GM18951 (cell line): Measurements from ENCODE around the gene ACIN1.

ENCODE experiments used
- POLR2A ChIP-seq: IDR thresholded peaks from 4 replicates; pipeline ENCODE4 v1.6.1; 2011; ENCODE audit warnings: mild to moderate bottlenecking; ENCODE audit not compliant: insufficient read length, insufficient read depth; ENCODE audit errors: extremely low read depth
- in situ Hi-C: fragments of 300-500 bp; cut with MboI; formaldehyde crosslinking; loops from one replicate; pipeline ENCODE4 v1.12.0; 2022; ENCODE audit warnings: low sequenced_read_pairs, mixed read lengths, inconsistent platforms; ENCODE audit not compliant: unreplicated experiment

The ACIN1 gene

GRCh38 chr14:23119363-23120327 lies 24.7 kb upstream of the ACIN1 start:
- in situ Hi-C loops: loop anchor here (10.0 kb wide), 1 partner anchor 65 kb away; the partner anchor contains the start of gene SLC7A8

DNA sequence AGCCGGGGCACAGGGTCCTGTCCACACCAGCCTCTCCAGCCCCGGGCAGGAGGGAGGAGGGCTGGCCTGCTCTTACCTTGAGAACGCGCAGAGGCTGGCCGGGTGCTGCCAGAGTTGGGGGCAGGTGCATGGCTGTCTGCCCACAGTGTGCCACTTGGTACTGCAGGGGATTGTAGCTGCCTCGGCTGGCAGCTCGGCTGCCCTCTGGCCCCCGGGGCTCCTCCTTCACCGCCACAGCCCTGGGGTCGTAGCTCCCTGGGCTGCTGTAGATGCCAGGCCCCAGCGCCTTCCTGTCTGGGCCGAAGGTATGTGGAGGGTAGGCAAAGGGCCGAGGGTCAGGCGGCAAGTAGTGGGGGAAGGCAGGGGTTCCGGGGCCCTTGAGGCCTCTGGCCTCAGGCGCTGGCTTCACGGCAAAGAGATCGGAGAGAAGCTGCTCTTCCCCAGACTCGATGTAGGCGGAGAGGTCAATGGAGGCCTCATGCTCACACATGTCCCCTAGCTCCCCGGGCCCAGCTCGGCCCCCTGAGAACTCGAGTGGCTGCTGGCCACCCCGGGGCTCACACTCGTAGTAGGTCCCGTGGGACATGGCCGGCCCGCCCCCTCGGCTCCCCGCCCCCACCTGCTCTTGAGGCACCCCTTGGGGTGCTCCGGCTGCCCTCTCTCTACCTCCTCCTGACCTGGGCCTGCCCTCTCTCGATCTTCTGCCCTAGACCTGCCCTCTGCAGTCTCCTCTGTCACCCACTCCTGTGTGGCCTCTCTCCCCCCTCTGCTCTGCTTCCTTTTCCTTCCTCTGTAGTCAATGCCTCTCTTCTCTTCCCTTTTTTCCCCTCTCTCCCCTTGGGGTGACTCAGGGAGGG lies 23.8 kb upstream of the ACIN1 start, which contains the start of gene CEBPE:
TSS of gene CEBPE (minus strand) at position 750 of the 857 bp plus-strand sequence. CDS start at position 586, 164 bp downstream.
- no peak for TF ChIP-seq POLR2A
- in situ Hi-C loops: no loop called here

More at GRCh38 chr14:23119363-23120327, 24.7 kb upstream of the ACIN1 start:
- TF ChIP-seq POLR2A: no peak

- no peak for TF ChIP-seq POLR2A
- in situ Hi-C loops: no loop called here
Measured at GRCh38 chr14:23117371-23118020, 22.6 kb upstream of the ACIN1 start.

GRCh38 chr14:23115918-23116317 lies 21.0 kb upstream of the ACIN1 start:
- in situ Hi-C loops: no loop called here
- no peak for TF ChIP-seq POLR2A

DNA sequence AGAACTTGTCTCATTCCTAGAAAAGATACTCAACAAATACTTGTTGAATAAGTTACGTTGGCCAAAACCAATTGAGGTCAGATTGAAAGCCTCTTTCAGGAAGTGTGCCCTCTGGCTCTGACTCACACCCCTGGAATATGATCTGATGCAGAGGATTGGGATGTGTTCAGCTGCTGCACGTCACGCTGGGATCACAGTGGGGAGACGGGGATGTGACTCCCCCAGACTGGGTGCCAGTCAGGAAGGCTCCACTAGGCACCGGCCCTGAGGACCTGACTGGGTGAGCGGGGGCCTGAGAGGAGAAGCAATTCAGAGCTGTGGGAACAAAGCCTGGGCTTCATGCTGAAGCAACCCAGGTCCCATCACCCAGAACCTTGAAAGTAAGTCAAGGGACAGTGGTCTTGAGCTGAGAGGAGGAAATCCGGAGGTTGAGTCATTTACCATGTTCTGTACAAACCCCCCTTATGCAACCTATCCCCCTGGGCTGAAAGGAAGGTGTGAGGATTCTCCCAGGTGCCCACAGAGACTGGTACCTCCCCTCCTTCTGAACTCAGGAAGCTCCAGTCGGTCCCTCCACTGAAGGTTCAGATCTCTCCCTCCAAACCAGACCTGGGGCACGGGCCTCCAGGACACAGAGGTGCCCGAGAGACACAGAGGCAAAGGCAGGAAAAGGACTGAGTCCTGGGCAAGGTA lies 20.2 kb upstream of the ACIN1 start:
- in situ Hi-C loops: no loop called here
- TF ChIP-seq POLR2A: no peak

GRCh38 chr14:23114669-23115038 lies 19.7 kb upstream of the ACIN1 start:
- in situ Hi-C loops: no loop called here
- no peak for TF ChIP-seq POLR2A

- TF ChIP-seq POLR2A: no peak
- in situ Hi-C loops: no loop called here
Measured at GRCh38 chr14:23114120-23114458, 19.2 kb upstream of the ACIN1 start.

DNA sequence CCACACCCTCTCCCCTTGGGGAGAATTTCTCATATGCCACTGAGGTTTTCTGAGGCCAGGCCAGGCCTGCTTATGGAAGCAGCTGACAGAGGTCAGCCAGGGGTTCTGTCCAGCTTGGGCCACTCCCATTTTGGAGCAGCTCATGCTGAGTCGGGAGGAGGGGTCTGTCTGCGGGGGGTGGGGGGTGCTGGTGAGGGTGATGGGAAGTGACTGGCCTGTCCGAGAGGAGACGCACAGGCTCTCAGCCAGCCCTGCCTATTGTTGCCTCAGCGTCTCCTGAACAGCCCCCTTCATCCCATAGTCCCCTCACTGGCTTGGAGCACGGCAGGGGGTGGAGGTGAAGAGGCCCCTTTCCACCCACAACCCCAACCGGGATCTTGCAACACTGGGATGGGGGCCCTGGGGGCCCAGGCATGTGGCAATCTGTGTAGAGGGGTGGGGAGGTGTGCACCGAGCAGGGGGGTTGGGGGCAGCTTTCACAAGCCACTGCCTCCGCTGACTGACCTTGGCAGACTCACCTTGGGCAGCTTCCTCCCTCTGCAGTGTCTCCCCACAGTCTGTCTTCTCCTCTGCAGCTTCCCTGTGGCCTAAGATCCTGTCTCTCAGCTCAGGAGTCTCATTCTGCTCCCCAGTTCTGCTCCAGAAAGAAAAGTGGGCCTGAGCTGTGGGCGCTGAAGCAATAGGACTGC lies 18.6 kb upstream of the ACIN1 start:
- no peak for TF ChIP-seq POLR2A
- in situ Hi-C loops: no loop called here

DNA sequence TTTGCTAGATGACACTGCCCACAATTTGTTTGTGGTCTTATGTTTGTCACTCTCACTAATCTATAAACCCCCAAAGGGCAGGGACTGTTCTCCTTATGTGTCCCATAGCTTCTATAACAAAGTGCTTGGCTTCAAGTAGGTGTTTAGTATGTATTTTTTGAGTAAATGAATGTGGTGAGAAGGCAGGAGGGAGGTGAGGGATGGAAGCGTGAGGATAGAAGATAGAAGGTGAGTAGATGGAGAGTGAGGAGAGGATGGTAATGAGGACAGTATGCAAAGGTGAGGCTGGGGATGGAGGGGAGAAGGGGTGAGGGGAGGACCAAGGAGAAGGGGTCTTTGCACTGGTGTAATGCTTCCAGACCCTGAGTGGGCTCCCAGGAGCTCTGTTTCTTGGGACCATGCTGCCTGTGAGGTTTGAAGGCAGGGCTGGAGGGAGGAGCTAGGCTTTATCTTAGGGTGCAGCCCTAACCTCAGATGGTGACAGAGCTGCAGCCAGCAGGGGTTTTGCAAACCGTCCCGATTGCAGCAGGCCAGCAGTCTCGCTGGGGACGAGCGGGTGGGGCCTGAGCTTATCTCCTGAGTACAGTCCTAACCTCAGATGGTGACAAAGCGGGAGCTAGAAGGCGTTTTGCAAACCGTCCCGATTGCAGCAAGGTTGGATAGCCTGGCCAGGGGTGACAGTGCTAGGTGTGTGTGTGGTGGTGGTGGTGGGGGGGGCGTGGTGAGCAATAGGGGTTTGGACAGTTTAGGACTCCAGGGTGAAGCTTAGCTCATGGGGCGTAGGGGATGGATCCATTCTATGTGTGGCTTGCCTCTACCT lies 17.6 kb upstream of the ACIN1 start:
- in situ Hi-C loops: no loop called here

GRCh38 chr14:23110579-23111365 lies 15.8 kb upstream of the ACIN1 start:
- TF ChIP-seq POLR2A: no peak
- in situ Hi-C loops: no loop called here

More for the DNA sequence above, 17.6 kb upstream of the ACIN1 start:
- TF ChIP-seq POLR2A: no peak
